Trophoblast cell (in vitro differentiated cells and primary cell): Measurements from ENCODE around the gene TSPAN19.

ENCODE experiments used
- DNase-seq, 2 donors: peaks; one replicate each; pipeline ENCODE4 v3.0.0-alpha.2; 2016
- H2AFZ ChIP-seq: 2 replicates; pipeline ENCODE4 v1.6.1; 2013; ENCODE audit warnings: low read length, moderate library complexity, mild to moderate bottlenecking; ENCODE audit not compliant: insufficient read depth, poor library complexity
- H2AK5ac ChIP-seq: 2 replicates; pipeline ENCODE4 v1.6.1; 2013; ENCODE audit warnings: mild to moderate bottlenecking, low read length
- H2BK120ac ChIP-seq: 2 replicates; pipeline ENCODE4 v1.6.1; 2013; ENCODE audit warnings: low read length, mild to moderate bottlenecking, moderate library complexity; ENCODE audit not compliant: insufficient read depth, poor library complexity
- H2BK12ac ChIP-seq: 2 replicates; pipeline ENCODE4 v1.6.1; 2013; ENCODE audit warnings: mild to moderate bottlenecking, low read length, moderate library complexity
- H2BK5ac ChIP-seq: 2 replicates; pipeline ENCODE4 v1.6.1; 2013; ENCODE audit warnings: low read length, low read depth, moderate library complexity, mild to moderate bottlenecking; ENCODE audit not compliant: poor library complexity
- H3K14ac ChIP-seq: 2 replicates; pipeline ENCODE4 v1.6.1; 2013; ENCODE audit warnings: mild to moderate bottlenecking, low read length
- H3K18ac ChIP-seq: 2 replicates; pipeline ENCODE4 v1.6.1; 2013; ENCODE audit warnings: mild to moderate bottlenecking, low read length
- H3K23ac ChIP-seq: 2 replicates; pipeline ENCODE4 v1.6.1; 2013; ENCODE audit warnings: low read length
- H3K27ac ChIP-seq: 2 replicates; pipeline ENCODE4 v1.5.1; 2013; ENCODE audit warnings: low read depth, mild to moderate bottlenecking, inconsistent platforms, low read length, moderate library complexity
- H3K27me3 ChIP-seq: 2 replicates; pipeline ENCODE4 v1.6.1; 2013; ENCODE audit warnings: inconsistent platforms, mild to moderate bottlenecking, low read length, moderate library complexity; ENCODE audit not compliant: insufficient read depth
- H3K36me3 ChIP-seq, 2 experiments: 1 replicate in 1 of 2; 2 replicates in 1 of 2; pipeline ENCODE4 v1.6.1; 2013; ENCODE audit warnings: low read length in 2 of 2, mild to moderate bottlenecking in 2 of 2, moderate library complexity in 1 of 2; ENCODE audit not compliant: insufficient read depth in 2 of 2, control insufficient read depth in 1 of 2
- H3K4ac ChIP-seq: 2 replicates; pipeline ENCODE4 v1.6.1; 2013; ENCODE audit warnings: low read depth, mild to moderate bottlenecking, low read length, moderate library complexity
- H3K4me1 ChIP-seq, 2 experiments: 1 replicate in 1 of 2; 2 replicates in 1 of 2; pipeline ENCODE4 v1.6.1; 2013; ENCODE audit warnings: low read length in 2 of 2, mild to moderate bottlenecking in 2 of 2, moderate library complexity in 1 of 2; ENCODE audit not compliant: insufficient read depth in 2 of 2, control insufficient read depth in 1 of 2
- H3K4me2 ChIP-seq: 2 replicates; pipeline ENCODE4 v1.6.1; 2013; ENCODE audit warnings: inconsistent platforms, mild to moderate bottlenecking, low read length, moderate library complexity
- H3K4me3 ChIP-seq: 2 replicates; pipeline ENCODE4 v1.5.1; 2013; ENCODE audit warnings: mild to moderate bottlenecking, low read depth, low read length, inconsistent platforms
- H3K79me1 ChIP-seq: one replicate; pipeline ENCODE4 v1.6.1; 2013; ENCODE audit warnings: low read length
- H3K79me2 ChIP-seq: 2 replicates; pipeline ENCODE4 v1.6.1; 2013; ENCODE audit warnings: low read length, mild to moderate bottlenecking; ENCODE audit not compliant: control insufficient read depth, insufficient read depth, poor library complexity
- H3K9ac ChIP-seq: 2 replicates; pipeline ENCODE4 v1.6.1; 2013; ENCODE audit warnings: mild to moderate bottlenecking, low read length
- H3K9me3 ChIP-seq: 2 replicates; pipeline ENCODE4 v1.6.1; 2013; ENCODE audit warnings: low read depth, mild to moderate bottlenecking, control low read depth, inconsistent platforms, low read length; ENCODE audit not compliant: insufficient read depth
- H4K12ac ChIP-seq: 2 replicates; pipeline ENCODE4 v1.6.1; 2013; ENCODE audit warnings: low read depth, mild to moderate bottlenecking, low read length, moderate library complexity
- H4K8ac ChIP-seq: 2 replicates; pipeline ENCODE4 v1.6.1; 2013; ENCODE audit warnings: low read depth, mild to moderate bottlenecking, low read length, moderate library complexity
- H4K91ac ChIP-seq: one replicate; pipeline ENCODE4 v1.6.1; 2013; ENCODE audit warnings: low read depth, mild to moderate bottlenecking, low read length, moderate library complexity
- WGBS: extraction: QIAGEN DNeasy Blood & Tissue Kit; methylation state at CpG from one replicate; pipeline ENCODE4 v1.1.7; 2013; ENCODE audit warnings: missing lambda C conversion rate; ENCODE audit not compliant: insufficient read length, insufficient coverage; ENCODE audit errors: extremely low coverage; 5-methylcytosine and 5-hydroxymethylcytosine counted together

TSPAN19 gene

DNA sequence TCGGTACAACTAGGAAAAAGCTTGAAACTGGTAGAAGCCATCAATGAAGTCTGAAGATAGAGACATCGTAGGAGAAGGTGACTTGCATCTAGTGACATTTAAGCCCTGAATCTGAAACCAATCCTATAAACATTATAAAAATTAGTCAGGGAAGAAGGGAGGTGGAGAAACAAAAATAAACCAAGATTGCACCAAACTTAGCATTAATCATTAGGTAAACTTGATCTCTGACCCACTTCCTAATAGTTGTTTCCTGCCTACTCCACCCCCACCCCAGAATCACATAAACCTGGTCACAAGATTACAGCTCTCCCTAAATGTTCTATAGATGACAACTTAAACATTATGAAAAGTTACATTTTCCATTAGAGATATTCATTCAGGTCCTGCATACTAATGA, 40.4 kb downstream of the TSPAN19 start:
- H3K79me2 ChIP-seq, result no peaks in the 10 kb centered on the region
- no peak overlapping the region for H2AK5ac ChIP-seq
- H3K79me1 ChIP-seq, result peaks cover 4% of the 10 kb centered on the region
- no peak overlapping the region for H2BK12ac ChIP-seq
- no peak overlapping the region for H3K4me3 ChIP-seq
- no peak overlapping the region for H4K91ac ChIP-seq
- no peak overlapping the region for H3K27ac ChIP-seq
- WGBS, result no CpG with 5 or more reads among the region's 2 CpGs
- no peak overlapping the region for H2AFZ ChIP-seq
- no peak overlapping the region for H2BK5ac ChIP-seq
- H2BK120ac ChIP-seq, result no peak overlapping the region
- H3K27me3 ChIP-seq, result no peaks in the 10 kb centered on the region
- H3K4ac ChIP-seq, result no peak overlapping the region
- DNase-seq, result no peak
- H4K8ac ChIP-seq, result no peak overlapping the region
- H3K4me2 ChIP-seq, result no peak overlapping the region
- no peaks in the 10 kb centered on the region for H3K36me3 ChIP-seq
- H3K18ac ChIP-seq, result no peak overlapping the region
- peaks cover 0 to 4% of the 10 kb centered on the region in 2 experiments for H3K4me1 ChIP-seq
- H3K9me3 ChIP-seq, result no peaks in the 10 kb centered on the region
- no peak overlapping the region for H3K14ac ChIP-seq
- H3K23ac ChIP-seq, result no peak overlapping the region
- no peak overlapping the region for H3K9ac ChIP-seq
- no peak overlapping the region for H4K12ac ChIP-seq

DNA sequence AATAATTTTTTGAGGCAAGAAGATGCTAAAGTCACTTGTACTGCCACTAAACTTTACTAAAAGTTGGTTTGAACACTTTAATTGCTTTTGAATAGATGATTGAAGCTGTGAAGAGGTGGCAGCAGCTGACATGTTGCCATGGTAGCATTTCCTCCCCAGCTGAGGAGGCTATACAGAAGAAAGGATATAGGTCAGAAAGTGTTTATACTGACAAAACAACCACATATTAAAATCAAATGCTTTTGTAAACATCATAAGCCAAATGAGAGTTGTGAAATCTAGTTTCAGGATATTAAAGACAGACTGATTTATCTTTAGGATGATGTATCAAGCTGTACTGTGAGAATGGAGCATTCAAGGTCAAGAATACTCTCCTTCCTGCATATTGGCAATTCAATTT, 41.7 kb downstream of the TSPAN19 start:
- Histone ChIP-seq H2BK5ac (no peak overlapping the region), H2BK120ac (no peak overlapping the region), H4K12ac (no peak overlapping the region), H3K27ac (no peak overlapping the region), H3K9ac (no peak overlapping the region), H3K79me2 (no peaks in the 10 kb centered on the region), H3K18ac (no peak overlapping the region), H3K4me1 (peaks cover 0 to 4% of the 10 kb centered on the region in 2 experiments), H3K36me3 (no peaks in the 10 kb centered on the region), H4K8ac (no peak overlapping the region), H3K27me3 (no peaks in the 10 kb centered on the region), H2AK5ac (no peak overlapping the region), H3K4ac (no peak overlapping the region), H4K91ac (no peak overlapping the region), H3K14ac (no peak overlapping the region), H3K9me3 (no peaks in the 10 kb centered on the region), H3K79me1 (peaks cover 4% of the 10 kb centered on the region), H3K4me3 (no peak overlapping the region), H3K23ac (no peak overlapping the region), H3K4me2 (no peak overlapping the region), H2BK12ac (no peak overlapping the region), H2AFZ (no peak overlapping the region)
- DNase-seq, result no peak

DNA sequence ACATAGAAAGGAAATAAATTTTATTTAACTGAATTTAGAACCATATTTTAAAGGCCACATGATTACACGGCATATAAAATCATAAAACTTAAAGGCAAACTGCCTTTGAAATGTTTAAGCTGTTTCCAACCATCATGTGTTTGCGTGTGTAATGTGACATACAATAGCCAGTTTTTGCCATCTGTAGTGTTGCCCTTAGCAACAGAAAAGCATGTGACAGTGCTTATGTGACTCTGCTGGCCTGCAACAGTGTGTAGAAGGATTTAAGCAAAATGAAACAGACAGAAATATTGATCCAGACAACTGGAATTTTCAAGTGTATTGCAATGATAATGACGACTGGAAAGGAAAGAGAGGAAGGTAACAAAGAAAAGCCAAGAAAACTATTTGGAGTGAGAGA, 49.5 kb downstream of the TSPAN19 start:
- Histone ChIP-seq H3K4ac (no peak overlapping the region), H3K18ac (no peak overlapping the region), H4K12ac (no peak overlapping the region), H3K27me3 (no peaks in the 10 kb centered on the region), H2AK5ac (no peak overlapping the region), H2BK120ac (no peak overlapping the region), H3K4me2 (no peak overlapping the region), H4K8ac (no peak overlapping the region), H3K36me3 (no peaks in the 10 kb centered on the region), H3K4me1 (no peaks in the 10 kb centered on the region), H3K4me3 (no peak overlapping the region), H4K91ac (no peak overlapping the region), H3K9me3 (no peaks in the 10 kb centered on the region), H2AFZ (no peak overlapping the region), H2BK5ac (no peak overlapping the region), H3K79me1 (no peaks in the 10 kb centered on the region), H3K9ac (no peak overlapping the region), H3K27ac (no peak overlapping the region), H2BK12ac (no peak overlapping the region), H3K23ac (no peak overlapping the region), H3K14ac (no peak overlapping the region), H3K79me2 (no peaks in the 10 kb centered on the region)
- no CpG with 5 or more reads among the region's 3 CpGs for WGBS
- DNase-seq, result no peak

DNA sequence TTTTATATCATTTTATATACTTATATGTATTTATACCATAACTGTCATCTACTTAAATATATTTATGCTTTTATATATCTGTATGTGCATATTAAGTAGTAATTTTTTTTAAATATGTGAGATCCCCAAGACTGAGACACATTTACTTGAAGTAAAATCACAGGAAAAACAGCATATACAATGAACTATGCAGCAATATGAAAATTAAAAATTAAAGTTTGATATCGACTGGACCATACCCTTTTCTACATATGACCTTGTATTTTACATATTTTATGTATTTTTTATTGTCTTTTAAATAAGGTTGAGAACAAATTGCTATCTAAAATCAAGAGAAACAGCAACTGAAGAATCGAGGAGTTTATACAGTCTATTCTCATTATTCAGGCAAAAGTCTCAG, 50.0 kb downstream of the TSPAN19 start:
- H2AFZ ChIP-seq, result no peak overlapping the region
- no peaks in the 10 kb centered on the region for H3K36me3 ChIP-seq
- no peak overlapping the region for H4K91ac ChIP-seq
- H3K9me3 ChIP-seq, result no peaks in the 10 kb centered on the region
- no peak overlapping the region for H4K12ac ChIP-seq
- H3K27me3 ChIP-seq, result no peaks in the 10 kb centered on the region
- no peak overlapping the region for H3K18ac ChIP-seq
- H3K4me3 ChIP-seq, result no peak overlapping the region
- no peak overlapping the region for H3K4me2 ChIP-seq
- no peak overlapping the region for H4K8ac ChIP-seq
- H3K4ac ChIP-seq, result no peak overlapping the region
- no peaks in the 10 kb centered on the region for H3K79me2 ChIP-seq
- no peak overlapping the region for H3K14ac ChIP-seq
- H2AK5ac ChIP-seq, result no peak overlapping the region
- no peak overlapping the region for H3K23ac ChIP-seq
- no peak overlapping the region for H2BK120ac ChIP-seq
- no CpG with 5 or more reads among the region's 2 CpGs for WGBS
- H3K9ac ChIP-seq, result no peak overlapping the region
- no peaks in the 10 kb centered on the region for H3K79me1 ChIP-seq
- DNase-seq, result no peak
- no peaks in the 10 kb centered on the region for H3K4me1 ChIP-seq
- H2BK12ac ChIP-seq, result no peak overlapping the region
- H3K27ac ChIP-seq, result no peak overlapping the region
- H2BK5ac ChIP-seq, result no peak overlapping the region
